GM12878 (cell line): ENCODE data around the gene MESD. TPM values are rescaled to one million over a fixed set of nuclear protein-coding genes. Genes with fewer than 3 reads are reported as not detected.
A peak's percentile ranks its signal among the peaks of the same experiment; 100 is the strongest.

Source experiments
- ATAC-seq: fragments of 200-7000 bp; cut with Tn5 transposase; 3 replicates; pipeline ENCODE4 v1.9.1; 2020; ENCODE audit warnings: mild to moderate bottlenecking, moderate library complexity
- BruUV-seq: library from RNA; stranded (reverse); fragments of 400-500 nt; replicated peaks from 2 replicates; lab custom pipeline; 2021; lab: Mats Ljungman, UMichigan
- CTCF ChIA-PET: fragments of 300-600 bp; sonication (Branson Sonifier 250); formaldehyde crosslinking; extraction: SDS; loops from one replicate; lab custom pipeline; 2021; ENCODE audit warnings: inconsistent platforms; lab: Yijun Ruan, JAX
- POLR2A ChIA-PET: fragments of 350-600 bp; formaldehyde crosslinking; extraction: SDS; loops from one replicate; lab custom pipeline; 2021; ENCODE audit warnings: inconsistent platforms; lab: Charles Lee
- RAD21 ChIA-PET: fragments of 300-600 bp; sonication (Branson Sonifier 250); formaldehyde crosslinking; loops from one replicate; lab custom pipeline; 2023; ENCODE audit warnings: antibody characterized with exemption; ENCODE audit not compliant: unreplicated experiment; lab: Charles Lee
- SMC1A ChIA-PET: fragments of 300-600 bp; sonication (Branson Sonifier 250); formaldehyde crosslinking; loops from one replicate; lab custom pipeline; 2023; ENCODE audit not compliant: unreplicated experiment, uncharacterized antibody; lab: Charles Lee
- DNase-seq: peaks from one replicate; pipeline ENCODE4 v3.0.0-alpha.2; 2011; ENCODE audit warnings: low read depth, low spot score
- FAIRE-seq: peaks from 3 replicates; lab custom pipeline; 2011; peaks lifted over from hg19 to GRCh38; lab: Jason Lieb, UNC
- H2AFZ ChIP-seq: 2 replicates; pipeline ENCODE4 v1.6.0; 2011; ENCODE audit warnings: low read depth, low read length, control low read depth; ENCODE audit not compliant: control insufficient read depth
- H3K27ac ChIP-seq: 2 replicates; pipeline ENCODE4 v1.5.1; 2011; ENCODE audit warnings: control low read depth; ENCODE audit not compliant: control insufficient read depth, insufficient read depth
- H3K27me3 ChIP-seq, 2 experiments: replicated peaks in 1 of 2; 2 replicates each; pipeline versions ENCODE4 v1.6.0 to v1.6.1; 2011; ENCODE audit warnings: low read length in 1 of 2; ENCODE audit not compliant: control insufficient read depth in 2 of 2, insufficient read depth in 2 of 2
- H3K36me3 ChIP-seq, 2 experiments: 2 replicates each; pipeline ENCODE4 v1.5.1; 2011; ENCODE audit warnings: low read length in 1 of 2; ENCODE audit not compliant: control insufficient read depth in 2 of 2, insufficient read depth in 2 of 2
- H3K4me1 ChIP-seq: 2 replicates; pipeline ENCODE4 v1.6.1; 2011; ENCODE audit warnings: mild to moderate bottlenecking, low read length, moderate library complexity, mixed read lengths; ENCODE audit not compliant: control insufficient read depth, insufficient read depth
- H3K4me2 ChIP-seq: 2 replicates; pipeline ENCODE4 v1.6.0; 2011; ENCODE audit warnings: control low read depth; ENCODE audit not compliant: control insufficient read depth, insufficient read depth
- H3K4me3 ChIP-seq: fragments of 200-600 bp; sonication (generic); 2 replicates; pipeline ENCODE4 v1.5.1; 2016
- H3K79me2 ChIP-seq: 2 replicates; pipeline ENCODE4 v1.6.0; 2011; ENCODE audit warnings: low read length; ENCODE audit not compliant: control insufficient read depth, insufficient read depth
- H3K9ac ChIP-seq: 2 replicates; pipeline ENCODE4 v1.8.0; 2011; ENCODE audit warnings: low read length, control low read depth, mixed read lengths; ENCODE audit not compliant: control insufficient read depth, insufficient read depth
- H3K9me3 ChIP-seq: replicated peaks from 3 replicates; pipeline ENCODE4 v1.5.1; 2011; ENCODE audit warnings: mild to moderate bottlenecking, low read length; ENCODE audit not compliant: control insufficient read depth, insufficient read depth
- H4K20me1 ChIP-seq: 2 replicates; pipeline ENCODE4 v1.6.0; 2011; ENCODE audit not compliant: control insufficient read depth, insufficient read depth
- CHD2 ChIP-seq: IDR thresholded peaks from 2 replicates; pipeline ENCODE4 v1.6.1; 2011; ENCODE audit warnings: low read depth, low read length, improper control_type of control experiment, borderline replicate concordance
- IKZF1 ChIP-seq: fragments of 450-650 bp; conservative IDR thresholded peaks from 2 replicates; pipeline ENCODE4 v1.6.1; 2017; ENCODE audit warnings: antibody characterized with exemption, mild to moderate bottlenecking
- KDM1A ChIP-seq: fragments of 200-600 bp; sonication (generic); IDR thresholded peaks from 2 replicates; pipeline ENCODE4 v1.6.1; 2016; ENCODE audit warnings: borderline replicate concordance
- KLF5 ChIP-seq: fragments of 450-650 bp; IDR thresholded peaks from 2 replicates; pipeline ENCODE4 v1.6.1; 2014; ENCODE audit warnings: mild to moderate bottlenecking; ENCODE audit not compliant: partially characterized antibody
- MXI1 ChIP-seq: fragments of 150-350 bp; IDR thresholded peaks from 2 replicates; pipeline ENCODE4 v1.6.1; 2011; ENCODE audit warnings: low read depth, mild to moderate bottlenecking, inconsistent platforms, low read length, improper control_type of control experiment
- POU2F2 ChIP-seq: IDR thresholded peaks from 3 replicates; pipeline ENCODE4 v1.6.1; 2011; ENCODE audit warnings: low read depth, mild to moderate bottlenecking, low read length, borderline replicate concordance
- SIN3A ChIP-seq: IDR thresholded peaks from 2 replicates; pipeline ENCODE4 v1.6.1; 2012; ENCODE audit warnings: low read depth, low read length, improper control_type of control experiment
- STAT1 ChIP-seq: fragments of 450-650 bp; conservative IDR thresholded peaks from 2 replicates; pipeline ENCODE4 v1.6.1; 2014; ENCODE audit warnings: antibody characterized with exemption, mild to moderate bottlenecking
- ZBED1 ChIP-seq: IDR thresholded peaks from 2 replicates; pipeline ENCODE4 v1.6.1; 2016; ENCODE audit warnings: borderline replicate concordance
- ZZZ3 ChIP-seq: IDR thresholded peaks from 2 replicates; pipeline ENCODE4 v1.6.1; 2011; ENCODE audit warnings: low read depth; ENCODE audit not compliant: control insufficient read depth, insufficient read length
- WGBS: methylation state at CpG from one replicate; pipeline ENCODE4 v1.1.6; 2016; ENCODE audit warnings: low lambda C conversion rate; ENCODE audit not compliant: insufficient replicate concordance, insufficient coverage; ENCODE audit errors: missing lambda C conversion rate; 5-methylcytosine and 5-hydroxymethylcytosine counted together
- in situ Hi-C: fragments of 300-500 bp; cut with MboI; formaldehyde crosslinking; loops from 9 replicates; pipeline ENCODE4 v1.14.3; 2018; ENCODE audit warnings: mixed read lengths
- intact Hi-C: fragments of 100-400 bp; cut with micrococcal nuclease; formaldehyde crosslinking; loops from one replicate; pipeline ENCODE4 v1.14.2; 2022; ENCODE audit not compliant: unreplicated experiment
- polyA plus RNA-seq, 11 experiments: library from polyadenylated mRNA; depleted of rRNA in 4 of 11; unstranded in 6 of 11; stranded (reverse) in 5 of 11; fragments of >200 nt; fragmentation: Nextera tagmentation in 4 of 11; fragmentation: Illumina TruSeq in 1 of 11; extraction: Ambion mirVana in 4 of 11; extraction: Trizol in 1 of 11; gene quantifications; 1 replicate in 1 of 11; 2 replicates in 10 of 11; pipeline versions ENCODE4 v1.2.1 to v1.2.3, GENCODE V29; 2011 to 2016; ENCODE audit warnings: inconsistent platforms in 2 of 11, missing spikeins in 2 of 11, low read depth in 1 of 11
- total RNA-seq, 4 experiments: library from RNA; depleted of rRNA in 3 of 4; stranded (reverse); fragments of >200 nt in 3 of 4; fragmentation: Illumina TruSeq in 1 of 4; extraction: Trizol in 1 of 4; gene quantifications; 2 replicates each; pipeline versions ENCODE4 v1.2.1 to v1.2.3, GENCODE V29; 2013 to 2021
- TF ChIP-seq, protein P1 (sequence below): fragments of 150-350 bp; IDR thresholded peaks from 2 replicates; pipeline ENCODE4 v1.6.1; 2016; ENCODE audit warnings: low read depth, low read length
- TF ChIP-seq, protein P2 (sequence below): fragments of 450-650 bp; conservative IDR thresholded peaks from 2 replicates; pipeline ENCODE4 v1.6.1; 2017; ENCODE audit warnings: mild to moderate bottlenecking, moderate library complexity
- TF ChIP-seq, protein P3 (sequence below): fragments of 450-650 bp; IDR thresholded peaks from 2 replicates; pipeline ENCODE4 v1.6.1; 2018; ENCODE audit warnings: borderline replicate concordance, mild to moderate bottlenecking; ENCODE audit not compliant: partially characterized antibody

The MESD gene
- total and polyA plus RNA-seq, 10 of the 15 experiments (the other 5 are each of a cell fraction or from before 2014, with no cell fraction given), result 10.2 to 39.8 (median 20.9) TPM

DNA sequence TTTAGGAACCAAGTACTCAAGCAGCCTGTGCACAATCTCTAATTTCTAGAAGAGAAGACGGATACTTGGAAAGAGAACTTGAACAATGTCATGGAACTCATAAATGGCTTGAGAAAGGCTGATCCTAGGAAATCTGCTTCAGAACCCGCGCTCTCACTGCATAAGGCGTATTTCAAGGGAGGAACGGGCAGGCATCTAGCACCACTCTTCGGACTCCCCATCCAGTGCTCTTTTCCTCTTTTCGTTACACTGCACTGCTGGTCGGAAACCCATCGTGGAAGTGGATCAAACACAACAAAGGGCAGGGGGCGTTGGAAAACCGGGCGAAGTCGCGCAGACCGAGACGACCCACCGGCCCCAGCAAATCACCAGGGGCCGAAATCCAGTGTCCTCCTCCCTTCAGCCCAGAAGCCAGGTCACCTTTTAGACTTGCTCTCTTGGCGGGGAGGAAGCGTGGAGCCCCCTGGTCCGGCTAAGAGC, 10.6 kb upstream of the MESD start (continued):
- TF ChIP-seq, protein P1, sequence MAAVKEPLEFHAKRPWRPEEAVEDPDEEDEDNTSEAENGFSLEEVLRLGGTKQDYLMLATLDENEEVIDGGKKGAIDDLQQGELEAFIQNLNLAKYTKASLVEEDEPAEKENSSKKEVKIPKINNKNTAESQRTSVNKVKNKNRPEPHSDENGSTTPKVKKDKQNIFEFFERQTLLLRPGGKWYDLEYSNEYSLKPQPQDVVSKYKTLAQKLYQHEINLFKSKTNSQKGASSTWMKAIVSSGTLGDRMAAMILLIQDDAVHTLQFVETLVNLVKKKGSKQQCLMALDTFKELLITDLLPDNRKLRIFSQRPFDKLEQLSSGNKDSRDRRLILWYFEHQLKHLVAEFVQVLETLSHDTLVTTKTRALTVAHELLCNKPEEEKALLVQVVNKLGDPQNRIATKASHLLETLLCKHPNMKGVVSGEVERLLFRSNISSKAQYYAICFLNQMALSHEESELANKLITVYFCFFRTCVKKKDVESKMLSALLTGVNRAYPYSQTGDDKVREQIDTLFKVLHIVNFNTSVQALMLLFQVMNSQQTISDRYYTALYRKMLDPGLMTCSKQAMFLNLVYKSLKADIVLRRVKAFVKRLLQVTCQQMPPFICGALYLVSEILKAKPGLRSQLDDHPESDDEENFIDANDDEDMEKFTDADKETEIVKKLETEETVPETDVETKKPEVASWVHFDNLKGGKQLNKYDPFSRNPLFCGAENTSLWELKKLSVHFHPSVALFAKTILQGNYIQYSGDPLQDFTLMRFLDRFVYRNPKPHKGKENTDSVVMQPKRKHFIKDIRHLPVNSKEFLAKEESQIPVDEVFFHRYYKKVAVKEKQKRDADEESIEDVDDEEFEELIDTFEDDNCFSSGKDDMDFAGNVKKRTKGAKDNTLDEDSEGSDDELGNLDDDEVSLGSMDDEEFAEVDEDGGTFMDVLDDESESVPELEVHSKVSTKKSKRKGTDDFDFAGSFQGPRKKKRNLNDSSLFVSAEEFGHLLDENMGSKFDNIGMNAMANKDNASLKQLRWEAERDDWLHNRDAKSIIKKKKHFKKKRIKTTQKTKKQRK, result no peak

DNA sequence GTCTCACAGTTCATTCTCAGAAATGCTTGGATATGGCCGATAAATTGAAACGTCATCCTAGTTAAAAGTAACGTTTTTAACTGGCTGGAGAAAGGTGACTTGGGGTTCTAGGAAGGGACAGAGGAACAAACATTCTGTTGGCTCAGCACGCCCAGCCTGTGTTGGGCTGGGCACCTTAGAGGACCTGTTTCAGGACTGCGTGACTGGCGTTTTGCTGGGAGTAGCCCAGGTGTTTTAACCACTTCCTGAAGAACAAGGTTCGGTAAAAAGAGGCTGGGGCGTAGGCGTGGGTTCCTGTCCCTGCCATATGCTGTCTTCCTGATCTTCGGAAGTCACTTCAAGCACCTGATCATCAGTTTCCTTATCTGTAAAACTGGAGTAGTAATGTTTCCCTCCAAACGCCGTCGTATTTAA, 10.0 kb upstream of the MESD start:
- FAIRE-seq (peak; percentile 38), DNase-seq (no peak), ATAC-seq (peak; percentile 35)
- no TSS peak for BruUV-seq
- RAD21 ChIA-PET, result interaction anchor here (1.4 to 3.0 kb wide), 4 partner anchors 9 to 299 kb away, joined by 3 to 13 read pairs (median 5); no protein-coding TSS in a partner anchor
- peak overlapping the region; percentile 92 for H3K27ac ChIP-seq
- intact Hi-C loops, result loop anchor here (1.0 to 2.0 kb wide), 4 partner anchors 10 to 293 kb away; partner anchors contain the start of gene MESD
- in situ Hi-C loops, result loop anchor here (5.0 to 10.0 kb wide), 2 partner anchors 268 to 295 kb away; no protein-coding TSS in a partner anchor
- peaks cover 0 to 3% of the 10 kb centered on the region in 2 experiments; a peak in 2 of 4 replicates for H3K36me3 ChIP-seq
- WGBS, result 2% methylated on average over 13 of the region's 13 CpGs
- peaks cover 41% of the 10 kb centered on the region for H3K79me2 ChIP-seq
- H3K27me3 ChIP-seq, result no peaks in the 10 kb centered on the region
- H3K9ac ChIP-seq, result peak overlapping the region; percentile 92
- peak overlapping the region; percentile 87 for H3K4me3 ChIP-seq
- POLR2A ChIA-PET, result interaction anchor here (1.2 to 1.9 kb wide), 3 partner anchors 11 to 293 kb away, joined by 4 to 9 read pairs (median 7); no protein-coding TSS in a partner anchor
- no peaks in the 10 kb centered on the region; the same call in 2 of the 3 replicates for H3K9me3 ChIP-seq
- SMC1A ChIA-PET, result interaction anchor here (1.9 to 2.4 kb wide), 2 partner anchors 9 to 267 kb away, joined by 9 read pairs; no protein-coding TSS in a partner anchor
- peaks cover 19% of the 10 kb centered on the region for H3K4me1 ChIP-seq
- H4K20me1 ChIP-seq, result no peaks in the 10 kb centered on the region
- H2AFZ ChIP-seq, result peak overlapping the region; percentile 54; the same call in 1 of the 2 replicates
- H3K4me2 ChIP-seq, result peak overlapping the region; percentile 92
- CTCF ChIA-PET, result interaction anchor here (0.7 to 5.7 kb wide), 5 partner anchors 20 to 287 kb away, joined by 3 to 37 read pairs (median 3); no protein-coding TSS in a partner anchor
- TF ChIP-seq POU2F2, result peak; percentile 63; the same call in 1 of the 3 replicates
- no peak for TF ChIP-seq STAT1
- no peak for TF ChIP-seq SIN3A
- TF ChIP-seq, protein P2, sequence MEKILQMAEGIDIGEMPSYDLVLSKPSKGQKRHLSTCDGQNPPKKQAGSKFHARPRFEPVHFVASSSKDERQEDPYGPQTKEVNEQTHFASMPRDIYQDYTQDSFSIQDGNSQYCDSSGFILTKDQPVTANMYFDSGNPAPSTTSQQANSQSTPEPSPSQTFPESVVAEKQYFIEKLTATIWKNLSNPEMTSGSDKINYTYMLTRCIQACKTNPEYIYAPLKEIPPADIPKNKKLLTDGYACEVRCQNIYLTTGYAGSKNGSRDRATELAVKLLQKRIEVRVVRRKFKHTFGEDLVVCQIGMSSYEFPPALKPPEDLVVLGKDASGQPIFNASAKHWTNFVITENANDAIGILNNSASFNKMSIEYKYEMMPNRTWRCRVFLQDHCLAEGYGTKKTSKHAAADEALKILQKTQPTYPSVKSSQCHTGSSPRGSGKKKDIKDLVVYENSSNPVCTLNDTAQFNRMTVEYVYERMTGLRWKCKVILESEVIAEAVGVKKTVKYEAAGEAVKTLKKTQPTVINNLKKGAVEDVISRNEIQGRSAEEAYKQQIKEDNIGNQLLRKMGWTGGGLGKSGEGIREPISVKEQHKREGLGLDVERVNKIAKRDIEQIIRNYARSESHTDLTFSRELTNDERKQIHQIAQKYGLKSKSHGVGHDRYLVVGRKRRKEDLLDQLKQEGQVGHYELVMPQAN, result no peak
- TF ChIP-seq CHD2, result 0 out of 2 replicates have a peak, but pooled peaks have one; percentile 14
- TF ChIP-seq, protein P3, sequence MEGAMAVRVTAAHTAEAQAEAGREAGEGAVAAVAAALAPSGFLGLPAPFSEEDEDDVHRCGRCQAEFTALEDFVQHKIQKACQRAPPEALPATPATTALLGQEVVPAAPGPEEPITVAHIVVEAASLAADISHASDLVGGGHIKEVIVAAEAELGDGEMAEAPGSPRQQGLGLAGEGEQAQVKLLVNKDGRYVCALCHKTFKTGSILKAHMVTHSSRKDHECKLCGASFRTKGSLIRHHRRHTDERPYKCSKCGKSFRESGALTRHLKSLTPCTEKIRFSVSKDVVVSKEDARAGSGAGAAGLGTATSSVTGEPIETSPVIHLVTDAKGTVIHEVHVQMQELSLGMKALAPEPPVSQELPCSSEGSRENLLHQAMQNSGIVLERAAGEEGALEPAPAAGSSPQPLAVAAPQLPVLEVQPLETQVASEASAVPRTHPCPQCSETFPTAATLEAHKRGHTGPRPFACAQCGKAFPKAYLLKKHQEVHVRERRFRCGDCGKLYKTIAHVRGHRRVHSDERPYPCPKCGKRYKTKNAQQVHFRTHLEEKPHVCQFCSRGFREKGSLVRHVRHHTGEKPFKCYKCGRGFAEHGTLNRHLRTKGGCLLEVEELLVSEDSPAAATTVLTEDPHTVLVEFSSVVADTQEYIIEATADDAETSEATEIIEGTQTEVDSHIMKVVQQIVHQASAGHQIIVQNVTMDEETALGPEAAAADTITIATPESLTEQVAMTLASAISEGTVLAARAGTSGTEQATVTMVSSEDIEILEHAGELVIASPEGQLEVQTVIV, result no peak
- no peak for TF ChIP-seq KDM1A
- peak; percentile 50; the same call in 1 of the 2 replicates for TF ChIP-seq ZBED1
- peak; percentile 79 for TF ChIP-seq IKZF1
- TF ChIP-seq ZZZ3, result no peak
- TF ChIP-seq MXI1, result peak; percentile 21; the same call in 1 of the 2 replicates
- no peak for TF ChIP-seq KLF5
